GM15510 (cell line): ENCODE results near the gene MICALL2.

Experiments used
- POLR2A ChIP-seq: IDR thresholded peaks from 3 replicates; pipeline ENCODE4 v1.6.1; 2011; ENCODE audit warnings: borderline replicate concordance; ENCODE audit not compliant: insufficient read length; ENCODE audit errors: extremely low read depth

MICALL2 gene

DNA sequence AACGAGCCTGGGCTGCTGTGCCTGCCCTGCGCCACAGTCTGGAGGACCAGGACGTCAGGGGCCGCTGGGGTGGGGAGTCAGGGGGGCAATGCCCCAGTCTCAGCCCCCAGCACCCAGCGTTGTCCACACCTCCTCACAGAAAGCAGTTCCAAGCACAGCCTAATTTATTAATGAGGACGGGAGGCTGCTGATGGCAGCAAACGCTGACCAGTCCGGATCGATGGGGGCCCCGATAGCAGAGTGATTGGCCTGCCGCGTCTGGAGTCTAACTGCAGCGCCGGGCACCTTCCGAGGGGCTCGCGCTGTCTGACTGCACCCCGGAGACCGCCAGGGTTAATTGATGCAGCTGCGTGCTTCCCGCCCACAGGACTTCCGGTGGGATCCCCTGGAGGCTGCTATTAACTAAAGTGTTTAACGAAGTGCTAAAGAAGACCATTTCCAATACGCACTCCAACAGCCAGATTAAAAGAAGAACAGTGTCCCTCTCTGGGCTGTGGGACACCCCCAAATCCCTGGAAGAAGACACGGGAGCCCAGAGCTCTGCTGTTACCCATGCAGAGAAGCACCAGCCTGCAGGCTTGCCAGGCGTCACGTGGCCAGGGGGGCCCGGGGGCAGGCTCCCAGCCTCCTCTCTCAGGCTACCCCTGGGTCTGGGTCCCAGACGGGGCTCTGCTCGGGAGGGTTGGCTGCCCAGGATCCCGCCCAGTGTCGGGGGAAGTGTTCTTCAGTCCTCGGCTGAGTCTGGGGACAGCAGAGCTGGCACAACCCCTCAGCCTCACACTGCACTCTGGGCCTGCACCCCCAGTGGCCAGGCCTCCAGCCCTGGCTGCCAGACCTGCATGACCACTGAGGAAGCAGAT, 63.8 kb downstream of the MICALL2 start:
- no peak for TF ChIP-seq POLR2A

DNA sequence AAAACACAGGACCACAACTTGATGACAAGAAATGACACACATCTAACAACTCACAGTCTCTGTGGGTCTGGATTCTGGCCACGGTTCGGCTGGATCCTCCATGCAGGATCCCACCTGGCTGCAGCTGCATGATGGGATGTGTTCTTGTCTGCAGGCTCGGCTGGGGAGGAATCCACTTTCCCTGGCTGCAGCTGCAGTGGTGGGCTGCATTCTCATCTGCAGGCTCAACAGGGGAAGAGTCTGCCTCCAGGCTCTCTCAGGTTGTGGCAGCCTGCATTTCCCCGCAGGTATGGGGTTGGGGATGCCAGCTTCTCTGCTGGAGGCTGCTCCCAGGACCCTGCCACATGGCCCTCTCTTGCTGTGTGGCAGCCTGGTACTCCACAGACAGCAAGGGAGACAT, 64.9 kb downstream of the MICALL2 start:
- TF ChIP-seq POLR2A = no peak

DNA sequence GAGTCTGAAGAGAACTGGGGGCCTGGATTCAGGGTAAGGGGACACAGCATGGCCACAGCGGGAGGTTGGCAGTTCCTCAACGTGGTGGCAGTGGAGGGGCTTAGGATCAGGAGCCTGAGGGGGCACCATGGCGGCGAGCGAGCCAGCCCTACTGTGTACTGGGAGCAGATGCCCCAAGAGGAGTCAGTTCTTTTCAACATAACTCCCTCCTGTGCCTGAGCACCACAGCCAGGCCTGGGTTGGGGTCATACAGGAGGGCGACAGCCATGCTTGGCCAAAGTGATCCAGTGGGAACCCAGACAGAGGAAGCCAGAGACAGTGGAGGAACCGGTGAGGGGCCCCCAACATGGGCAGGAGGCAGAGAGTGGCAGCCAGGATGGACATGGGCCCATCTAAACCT, 65.8 kb downstream of the MICALL2 start:
- no peak for TF ChIP-seq POLR2A

DNA sequence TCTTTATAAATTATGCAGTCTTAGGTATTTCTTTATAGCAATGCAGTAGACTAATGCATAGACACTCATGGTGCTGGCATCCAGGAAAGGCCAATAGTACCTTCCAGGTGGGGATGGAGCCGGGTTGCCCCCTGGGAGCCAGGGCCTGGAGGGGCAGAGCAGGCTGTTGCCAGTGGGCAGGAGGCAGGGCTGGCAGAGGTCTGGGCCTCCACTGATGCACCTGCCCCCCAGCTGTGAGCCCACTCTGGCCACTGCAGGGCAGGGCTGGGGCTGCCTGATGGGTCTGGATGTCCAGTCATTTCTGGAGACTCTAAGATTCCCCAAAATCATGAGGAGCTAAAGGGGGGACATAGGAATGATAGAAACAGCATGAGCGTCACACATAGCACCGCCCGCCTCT, 66.7 kb downstream of the MICALL2 start:
- TF ChIP-seq POLR2A = no peak

DNA sequence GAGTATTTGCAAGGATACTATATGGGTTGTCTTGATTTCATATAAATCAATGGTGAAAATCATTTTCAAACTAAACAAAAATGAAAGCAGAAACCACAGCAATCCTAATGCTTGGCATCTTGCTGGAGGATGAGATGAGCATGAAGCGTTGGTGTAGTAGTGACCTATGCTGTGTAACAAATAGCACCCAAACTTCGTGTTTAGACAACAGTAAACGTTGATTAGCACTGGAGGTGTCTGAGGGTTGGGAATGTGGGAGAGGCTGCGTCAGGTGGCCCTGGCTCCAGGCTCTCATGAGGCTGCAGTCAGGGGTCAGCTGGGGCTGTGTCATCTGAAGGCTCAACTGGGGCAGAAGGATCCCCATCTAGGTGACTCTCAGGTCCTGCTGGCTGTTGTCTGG, 67.8 kb downstream of the MICALL2 start:
- TF ChIP-seq POLR2A = no peak

DNA sequence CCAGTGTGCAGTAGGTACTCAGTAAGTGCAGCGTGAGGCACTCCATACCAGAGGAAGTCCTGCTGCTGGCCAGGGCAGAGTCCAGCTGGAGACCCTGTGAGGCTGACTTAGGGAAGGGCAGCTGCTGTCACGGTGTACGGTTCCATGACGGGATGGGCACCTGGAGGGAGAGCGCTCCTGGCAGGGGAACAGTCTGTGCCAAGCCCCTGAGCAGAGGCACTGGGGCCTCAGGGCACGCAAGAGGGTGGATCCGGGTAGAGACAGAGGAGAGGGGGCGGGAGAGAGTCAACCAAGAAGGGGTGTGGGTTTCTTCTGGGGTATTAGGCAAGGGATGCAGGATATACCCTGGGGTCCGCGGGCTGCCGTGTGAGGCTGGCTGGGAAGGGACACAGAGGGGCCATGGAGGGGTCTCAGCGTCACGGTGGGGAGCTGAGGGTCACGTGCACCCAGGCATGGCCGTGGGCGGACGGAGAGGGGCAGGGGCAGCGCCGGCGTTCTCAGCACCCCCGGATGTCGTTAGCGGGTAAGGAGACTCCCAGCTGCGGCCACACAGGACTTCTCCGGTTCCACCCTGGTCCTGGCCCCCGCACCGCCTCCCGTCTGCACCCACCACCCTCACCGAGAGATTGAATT, 70.5 kb downstream of the MICALL2 start:
- no peak for TF ChIP-seq POLR2A

DNA sequence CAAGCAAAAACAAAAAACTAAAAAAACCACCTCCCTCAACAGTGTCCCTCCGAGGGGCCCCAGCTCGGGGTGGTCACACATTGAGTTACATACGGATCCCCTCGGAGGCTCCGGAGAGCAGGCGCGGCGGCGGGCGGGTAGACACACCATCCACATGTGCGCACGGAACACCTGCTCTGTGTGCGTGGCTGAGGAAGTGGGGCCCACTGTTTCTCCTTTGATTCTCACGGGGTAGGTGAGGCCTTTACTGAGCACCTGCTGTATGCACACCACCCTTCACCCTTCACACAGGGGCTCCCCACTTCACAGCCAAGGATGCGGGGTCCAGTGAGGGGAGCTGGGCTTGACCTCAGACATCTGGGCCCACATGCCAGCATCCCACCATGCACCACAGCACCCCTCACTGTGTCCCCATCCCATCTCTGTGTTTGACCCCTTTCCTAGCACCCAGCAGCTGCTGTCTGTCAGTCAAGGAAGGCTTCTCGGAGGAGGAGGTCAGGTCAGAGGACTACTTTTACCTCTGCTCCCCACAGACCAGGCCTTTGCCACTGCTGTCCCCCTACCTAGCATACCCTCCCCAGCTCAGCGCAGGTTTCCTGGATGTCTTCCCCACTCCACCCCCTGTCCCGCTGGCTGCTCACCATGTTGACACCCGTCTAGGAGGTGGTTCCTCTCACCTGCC, 71.1 kb downstream of the MICALL2 start:
- TF ChIP-seq POLR2A = no peak

DNA sequence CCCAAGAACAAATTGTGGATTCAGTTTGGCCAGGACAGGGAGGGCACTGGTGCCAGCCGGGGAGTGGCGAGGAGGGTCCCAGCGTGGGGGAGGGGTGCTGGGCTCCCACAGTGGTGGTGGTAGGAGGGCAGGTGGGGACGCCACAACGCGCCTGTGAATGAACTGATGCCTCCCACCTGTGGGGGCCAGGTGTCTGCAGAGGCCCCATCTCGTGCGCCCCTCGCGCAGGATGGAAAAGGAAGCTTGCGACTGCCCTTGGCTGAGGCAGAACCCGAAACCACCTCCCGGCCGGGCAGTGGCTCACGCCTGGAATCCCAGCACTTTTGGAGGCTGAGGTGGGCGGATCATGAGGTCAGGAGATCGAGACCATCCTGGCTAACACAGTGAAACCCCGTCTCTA, 72.0 kb downstream of the MICALL2 start:
- TF ChIP-seq POLR2A = no peak

DNA sequence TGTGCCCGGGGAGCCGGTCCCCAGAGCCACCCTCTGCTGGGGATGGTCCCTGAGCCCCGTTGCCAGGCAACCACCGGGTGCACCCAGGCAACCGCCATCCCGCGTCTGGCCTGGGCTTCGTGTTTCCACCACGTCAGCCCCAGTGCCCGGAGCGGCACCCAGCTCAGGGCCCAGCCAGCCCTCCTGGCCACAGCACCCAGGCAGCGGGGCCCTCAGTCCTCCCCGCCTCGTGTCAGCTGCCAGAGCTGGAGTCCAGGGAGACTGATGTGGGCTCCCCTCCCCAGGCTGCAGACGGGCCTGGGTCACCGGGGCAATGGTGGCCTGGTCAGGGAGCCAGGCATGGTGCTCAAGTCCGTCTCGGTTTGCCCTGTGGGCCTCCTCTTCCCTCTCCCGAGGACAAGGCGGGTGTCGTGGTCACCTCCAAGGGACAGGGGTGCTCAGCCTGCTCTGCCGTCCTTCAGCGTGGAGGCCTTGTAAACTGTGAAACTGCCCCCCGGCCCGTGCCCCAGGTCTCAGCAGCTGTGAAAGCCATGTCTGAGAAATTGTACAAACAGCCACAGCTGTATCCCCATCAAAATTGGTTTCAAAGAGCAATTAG, 72.5 kb downstream of the MICALL2 start:
- TF ChIP-seq POLR2A = no peak

DNA sequence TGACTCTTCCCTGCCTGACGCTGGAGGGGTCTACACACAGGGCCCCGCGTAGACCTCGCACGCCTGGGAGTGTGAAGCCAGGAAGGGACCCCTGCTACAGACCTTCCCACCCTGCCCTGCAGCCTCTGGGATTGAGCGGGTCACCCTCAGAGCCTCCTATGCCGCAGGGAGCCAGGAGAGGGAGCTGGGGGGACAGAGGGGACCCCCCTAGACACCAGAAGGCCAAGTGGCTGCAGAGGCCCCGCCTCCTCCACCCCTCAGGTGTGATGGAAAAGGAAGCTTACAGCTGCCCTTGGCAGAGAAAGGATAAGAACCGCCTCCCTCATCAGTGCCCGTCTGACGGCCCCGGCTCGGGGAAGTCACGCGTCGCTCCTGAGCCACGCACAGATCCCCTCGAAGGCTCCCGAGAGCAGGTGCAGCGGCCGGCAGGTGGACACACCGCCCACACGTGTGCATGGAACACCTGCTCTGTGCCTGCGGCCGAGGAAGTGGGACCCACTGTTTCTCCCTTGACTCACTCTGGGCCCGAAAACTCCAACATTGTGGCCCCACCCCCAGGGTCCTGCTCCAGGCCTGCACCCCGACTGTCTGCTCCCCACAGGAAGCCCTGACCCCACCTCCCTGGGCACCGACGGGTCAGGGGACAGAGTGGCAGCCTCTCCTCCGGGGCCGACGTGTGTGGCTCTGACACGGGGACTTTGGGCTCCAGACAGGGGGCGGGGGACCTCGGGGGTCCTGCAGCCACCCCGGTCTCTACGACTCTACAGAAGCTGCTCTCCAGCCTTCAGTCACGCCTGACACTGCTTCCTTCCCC, 73.3 kb downstream of the MICALL2 start:
- TF ChIP-seq POLR2A = no peak

DNA sequence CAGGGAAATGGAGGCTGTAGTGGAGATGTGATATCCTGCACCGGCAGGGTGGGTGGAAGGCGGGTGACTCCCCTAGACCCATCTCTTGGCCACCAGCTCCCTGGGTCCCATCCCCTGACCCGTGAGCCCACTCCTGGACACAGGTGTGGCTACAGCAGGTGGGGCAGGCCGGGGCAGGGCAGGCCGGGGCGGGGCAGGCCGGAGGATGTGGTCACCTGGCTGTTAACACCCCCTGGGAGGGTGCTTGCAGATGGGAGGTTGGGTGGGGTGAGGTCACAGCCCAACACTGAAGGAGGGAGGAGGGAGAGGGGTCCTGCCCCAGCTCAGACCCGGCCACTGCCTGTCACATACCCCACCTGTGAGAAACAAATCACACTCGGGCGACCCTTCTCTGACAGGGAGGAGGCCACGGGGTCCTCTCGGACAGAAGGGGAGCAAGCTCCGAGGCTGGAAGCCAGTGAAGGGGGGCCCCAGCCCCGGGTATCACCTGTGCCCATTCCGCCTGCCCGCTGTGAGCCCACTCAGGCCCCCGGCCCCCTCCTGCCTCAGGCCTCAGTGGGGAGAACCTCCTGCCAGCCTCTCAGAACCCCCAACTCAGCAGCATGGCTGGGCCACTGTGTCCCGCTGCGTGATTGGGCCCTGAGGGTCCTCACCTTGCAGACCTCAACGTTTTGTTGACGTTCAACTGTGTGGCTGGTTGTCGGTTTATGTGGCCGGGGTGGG, 74.0 kb downstream of the MICALL2 start:
- no peak for TF ChIP-seq POLR2A
